WTC11 (cell line): ENCODE results near the gene PCDHGC5. TPM values are rescaled to one million over a fixed set of nuclear protein-coding genes. Genes with fewer than 3 reads are reported as not detected.

Experiments used
- ATAC-seq: fragments of 200-7000 bp; cut with Tn5 transposase; 2 replicates; pipeline ENCODE4 v1.10.0; 2021; ENCODE audit warnings: mild to moderate bottlenecking, moderate library complexity
- CTCF ChIA-PET: fragments of 300-600 bp; sonication (Branson Sonifier 250); formaldehyde crosslinking; loops from one replicate; lab custom pipeline; 2021; ENCODE audit warnings: antibody characterized with exemption; lab: Charles Lee
- POLR2A ChIA-PET: fragments of 350-600 bp; sonication (Branson Sonifier 250); formaldehyde crosslinking; loops from one replicate; lab custom pipeline; 2021; ENCODE audit warnings: antibody characterized with exemption; lab: Charles Lee
- DNase-seq: peaks from one replicate; pipeline ENCODE4 v3.0.0; 2021; ENCODE audit warnings: low spot score
- H3K27ac Mint-ChIP-seq: 2 replicates; pipeline ENCODE4 v1.8.0; 2021; ENCODE audit warnings: mixed read lengths
- H3K27me3 Mint-ChIP-seq: 2 replicates; pipeline ENCODE4 v1.8.0; 2021; ENCODE audit warnings: low read depth, mild to moderate bottlenecking, moderate library complexity, mixed read lengths
- H3K36me3 Mint-ChIP-seq: 2 replicates; pipeline ENCODE4 v1.8.0; 2021; ENCODE audit warnings: mixed read lengths
- H3K4me1 Mint-ChIP-seq: 2 replicates; pipeline ENCODE4 v1.8.0; 2022; ENCODE audit warnings: mixed read lengths
- H3K4me3 Mint-ChIP-seq: 2 replicates; pipeline ENCODE4 v1.8.0; 2021; ENCODE audit warnings: mild to moderate bottlenecking, moderate library complexity, mixed read lengths
- H3K9me3 Mint-ChIP-seq: 2 replicates; pipeline ENCODE4 v1.8.0; 2021; ENCODE audit warnings: mixed read lengths
- ARID4B ChIP-seq: sonication (generic); formaldehyde crosslinking; IDR thresholded peaks from 2 replicates; pipeline ENCODE4 v1.8.0; 2023; ENCODE audit warnings: missing genetic modification reagents, mild to moderate bottlenecking, borderline replicate concordance
- CREB1 ChIP-seq: sonication (generic); formaldehyde crosslinking; IDR thresholded peaks from 2 replicates; pipeline ENCODE4 v1.8.0; 2023; ENCODE audit warnings: mild to moderate bottlenecking, missing genetic modification reagents
- ETV6 ChIP-seq: sonication (generic); formaldehyde crosslinking; IDR thresholded peaks from 2 replicates; pipeline ENCODE4 v1.8.1; 2022; ENCODE audit warnings: mild to moderate bottlenecking, missing genetic modification reagents
- HMGXB4 ChIP-seq: sonication (generic); formaldehyde crosslinking; IDR thresholded peaks from 2 replicates; pipeline ENCODE4 v1.8.1; 2023; ENCODE audit warnings: mild to moderate bottlenecking, moderate library complexity, missing genetic modification reagents
- MAX ChIP-seq: sonication (generic); formaldehyde crosslinking; IDR thresholded peaks from 2 replicates; pipeline ENCODE4 v1.8.0; 2022; ENCODE audit warnings: mild to moderate bottlenecking, missing genetic modification reagents
- MYBL2 ChIP-seq: sonication (generic); formaldehyde crosslinking; IDR thresholded peaks from 2 replicates; pipeline ENCODE4 v1.8.1; 2023; ENCODE audit warnings: mild to moderate bottlenecking, moderate library complexity, missing genetic modification reagents
- NFYB ChIP-seq: sonication (generic); formaldehyde crosslinking; conservative IDR thresholded peaks from 2 replicates; pipeline ENCODE4 v1.8.0; 2022; ENCODE audit warnings: low read depth, missing genetic modification reagents
- NR1H2 ChIP-seq: sonication (generic); formaldehyde crosslinking; IDR thresholded peaks from 2 replicates; pipeline ENCODE4 v1.9.0; 2021; ENCODE audit warnings: mild to moderate bottlenecking, moderate library complexity, missing genetic modification reagents
- SMAD3 ChIP-seq: sonication (generic); formaldehyde crosslinking; IDR thresholded peaks from 2 replicates; pipeline ENCODE4 v1.8.0; 2022; ENCODE audit warnings: missing genetic modification reagents, mild to moderate bottlenecking, borderline replicate concordance
- SMAD4 ChIP-seq: sonication (generic); formaldehyde crosslinking; IDR thresholded peaks from 2 replicates; pipeline ENCODE4 v1.8.0; 2022; ENCODE audit warnings: mild to moderate bottlenecking, missing genetic modification reagents
- TCF7 ChIP-seq: sonication (generic); formaldehyde crosslinking; IDR thresholded peaks from 2 replicates; pipeline ENCODE4 v1.8.0; 2022; ENCODE audit warnings: mild to moderate bottlenecking, low read depth, missing genetic modification reagents, moderate library complexity
- USF1 ChIP-seq: sonication (generic); formaldehyde crosslinking; IDR thresholded peaks from 2 replicates; pipeline ENCODE4 v1.8.0; 2022; ENCODE audit warnings: mild to moderate bottlenecking, missing genetic modification reagents
- total RNA-seq: library from RNA; stranded (reverse); gene quantifications from 3 replicates; pipeline ENCODE4 v1.2.3, GENCODE V29; 2021

PCDHGC5 gene
- total RNA-seq, 1 experiment from 2014 or later = 1.5 TPM

GRCh38 chr5:141475625-141476131, 13.2 kb upstream of the PCDHGC5 start, which contains the start of gene PCDHGC3:
PCDHGC3 (plus strand) TSS chr5:141475966; CDS start chr5:141476117, 151 bp downstream.
- ATAC-seq (peak; percentile 96), DNase-seq (peak; percentile 92)
- Mint-ChIP-seq H3K4me3 (peak within 1 kb of the TSS; percentile 92), H3K4me1 (peaks cover 35% of the 10 kb centered on the region), H3K9me3 (peaks cover 2% of the 10 kb centered on the region; the same call in 1 of the 2 replicates), H3K36me3 (peaks cover 7% of the 10 kb centered on the region), H3K27me3 (peaks cover 28% of the 10 kb centered on the region), H3K27ac (peak within 1 kb of the TSS; percentile 93)
- ChIA-PET CTCF (interaction anchor here (0.6 to 5.2 kb wide), 38 partner anchors 10 to 485 kb away, joined by 3 to 113 read pairs (median 7); partner anchors contain the start of genes DIAPH1, PCDHB14, PCDHB15 and PCDHB5), POLR2A (interaction anchor here (0.6 to 1.4 kb wide), 5 partner anchors 8 to 45 kb away, joined by 3 to 4 read pairs (median 3); partner anchors contain the start of gene PCDHGA12)
- TF ChIP-seq NR1H2 (no peak), ETV6 (CRISPR knock-in tag) (peak; percentile 29; the same call in 1 of the 2 replicates), NFYB (CRISPR knock-in tag) (peak; percentile 43), HMGXB4 (CRISPR knock-in tag) (peak; percentile 61; the same call in 1 of the 2 replicates), USF1 (0 out of 2 replicates have a peak, but pooled peaks have one; percentile 23), SMAD4 (CRISPR knock-in tag) (0 out of 2 replicates have a peak, but pooled peaks have one; percentile 43), CREB1 (no peak), MAX (CRISPR knock-in tag) (peak; percentile 78)

- peak overlapping the region; percentile 93 for H3K27ac Mint-ChIP-seq
- DNase-seq = peak; percentile 64
- TF ChIP-seq TCF7 (CRISPR knock-in tag) = no peak
- TF ChIP-seq ARID4B (CRISPR knock-in tag) = 0 out of 2 replicates have a peak, but pooled peaks have one; percentile 3
- no peak for TF ChIP-seq SMAD3 (CRISPR knock-in tag)
- TF ChIP-seq MYBL2 (CRISPR knock-in tag) = peak; percentile 1; the same call in 1 of the 2 replicates
- TF ChIP-seq, all 79 proteins: peak for 2
- peaks cover 2% of the 10 kb centered on the region; the same call in 1 of the 2 replicates for H3K9me3 Mint-ChIP-seq
- ChIA-PET CTCF (interaction anchor here (0.7 to 5.2 kb wide), 38 partner anchors 9 to 484 kb away, joined by 3 to 113 read pairs (median 8); partner anchors contain the start of genes DIAPH1, PCDHB14, PCDHB15 and PCDHB5), POLR2A (interaction anchor here (0.9 to 1.4 kb wide), 3 partner anchors 9 to 36 kb away, joined by 3 to 4 read pairs (median 4); partner anchors contain the start of gene PCDHGC4)
- peaks cover 37% of the 10 kb centered on the region for H3K4me1 Mint-ChIP-seq
- H3K27me3 Mint-ChIP-seq = peaks cover 28% of the 10 kb centered on the region
- H3K36me3 Mint-ChIP-seq = peaks cover 7% of the 10 kb centered on the region
- peak overlapping the region; percentile 92 for H3K4me3 Mint-ChIP-seq
- peak; percentile 6 for ATAC-seq
Observed at GRCh38 chr5:141476132-141476911, 12.6 kb upstream of the PCDHGC5 start.
